ENCODE measurements around the gene ZSWIM1. TPM values are rescaled to one million over a fixed set of nuclear protein-coding genes. Genes with fewer than 3 reads are reported as not detected.
A peak's percentile ranks its signal among the peaks of the same experiment; 100 is the strongest.

ZSWIM1 gene
- total RNA-seq, 1 experiment from 2014 or later, result 13.7 TPM

GRCh38 chr20:45874576-45874975 lies 6.5 kb upstream of the ZSWIM1 start:
- in situ Hi-C loops (cut with HindIII; ENCODE audit: low pct_unique_long_range_greater_than_20kb, low sequenced_read_pairs), result no loop called here
- peak; percentile 74 for DNase-seq (ENCODE audit: low read depth, low spot score)

DNA sequence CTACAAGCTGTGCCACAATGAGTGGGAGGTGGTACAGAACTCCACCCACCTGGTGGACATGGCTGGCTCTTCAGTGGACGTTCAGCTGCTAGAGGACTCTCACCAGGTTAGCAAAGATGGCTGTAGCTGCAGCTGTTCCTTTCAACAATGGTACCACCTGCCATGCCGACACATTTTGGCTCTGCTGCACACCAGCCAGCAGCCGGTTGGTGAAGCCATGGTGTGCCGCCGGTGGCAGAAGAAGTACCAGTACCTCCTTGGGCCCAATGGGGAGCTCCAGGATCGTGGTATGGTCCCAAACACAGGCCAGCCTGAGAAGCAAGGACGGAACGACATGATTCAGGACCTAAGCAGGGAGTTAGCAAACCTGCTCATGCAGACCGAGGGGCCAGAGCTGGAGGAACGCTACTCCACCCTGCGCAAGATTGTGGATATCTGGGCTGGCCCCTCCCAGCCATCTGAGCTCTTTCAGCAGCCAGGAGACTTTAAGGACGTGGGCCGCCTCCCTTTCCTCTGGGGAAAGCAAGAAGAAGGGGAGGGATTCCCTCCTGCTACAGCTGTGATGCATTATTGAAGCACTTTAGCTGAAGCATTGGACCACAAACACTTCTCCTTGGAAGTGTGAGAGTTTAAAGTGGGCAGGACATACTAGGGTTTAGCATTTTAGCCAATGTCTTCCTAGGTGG lies 2.8 kb upstream of the ZSWIM1 start:
- in situ Hi-C loops (cut with HindIII; ENCODE audit: low pct_unique_long_range_greater_than_20kb, low sequenced_read_pairs), result no loop called here
- DNase-seq (ENCODE audit: low read depth, low spot score), result no peak

DNA sequence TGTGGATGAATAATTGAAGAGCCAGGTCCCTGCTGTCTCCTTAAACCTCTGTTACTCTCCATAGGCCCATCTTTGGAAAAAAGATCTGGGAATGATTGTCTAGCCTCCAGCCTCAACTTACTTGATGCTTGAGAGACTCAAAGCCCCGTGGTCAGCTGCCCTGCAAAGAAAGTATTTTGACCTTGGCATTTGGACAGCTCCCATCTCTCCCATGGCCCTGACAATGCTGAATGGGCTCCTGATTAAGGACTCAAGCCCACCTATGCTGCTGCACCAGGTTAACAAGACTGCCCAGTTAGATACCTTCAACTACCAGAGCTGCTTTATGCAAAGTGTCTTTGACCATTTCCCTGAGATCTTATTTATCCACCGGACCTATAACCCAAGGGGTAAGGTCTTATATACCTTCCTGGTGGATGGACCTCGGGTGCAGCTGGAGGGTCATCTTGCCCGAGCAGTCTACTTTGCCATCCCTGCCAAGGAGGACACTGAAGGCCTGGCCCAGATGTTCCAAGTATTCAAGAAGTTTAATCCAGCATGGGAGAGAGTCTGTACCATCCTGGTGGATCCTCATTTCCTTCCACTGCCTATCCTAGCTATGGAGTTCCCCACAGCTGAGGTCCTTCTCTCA lies 1.6 kb downstream of the ZSWIM1 start:
- in situ Hi-C loops (cut with HindIII; ENCODE audit: low pct_unique_long_range_greater_than_20kb, low sequenced_read_pairs), result no loop called here

DNA sequence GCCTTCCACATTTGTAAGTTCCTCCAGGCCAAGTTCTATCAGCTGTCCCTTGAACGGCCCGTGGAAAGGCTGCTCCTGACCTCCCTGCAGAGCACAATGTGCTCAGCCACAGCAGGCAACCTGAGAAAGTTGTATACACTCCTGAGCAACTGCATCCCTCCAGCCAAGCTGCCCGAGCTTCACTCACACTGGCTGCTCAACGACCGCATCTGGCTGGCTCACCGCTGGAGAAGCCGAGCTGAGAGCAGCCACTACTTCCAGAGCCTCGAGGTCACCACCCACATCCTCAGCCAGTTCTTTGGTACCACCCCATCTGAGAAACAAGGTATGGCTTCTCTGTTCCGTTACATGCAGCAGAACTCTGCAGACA lies 2.1 kb downstream of the ZSWIM1 start:
- no peak for DNase-seq (ENCODE audit: low read depth, low spot score)
- in situ Hi-C loops (cut with HindIII; ENCODE audit: low pct_unique_long_range_greater_than_20kb, low sequenced_read_pairs), result no loop called here

More for the DNA sequence above, 1.6 kb downstream of the ZSWIM1 start:
- DNase-seq (ENCODE audit: low read depth, low spot score), result no peak

DNA sequence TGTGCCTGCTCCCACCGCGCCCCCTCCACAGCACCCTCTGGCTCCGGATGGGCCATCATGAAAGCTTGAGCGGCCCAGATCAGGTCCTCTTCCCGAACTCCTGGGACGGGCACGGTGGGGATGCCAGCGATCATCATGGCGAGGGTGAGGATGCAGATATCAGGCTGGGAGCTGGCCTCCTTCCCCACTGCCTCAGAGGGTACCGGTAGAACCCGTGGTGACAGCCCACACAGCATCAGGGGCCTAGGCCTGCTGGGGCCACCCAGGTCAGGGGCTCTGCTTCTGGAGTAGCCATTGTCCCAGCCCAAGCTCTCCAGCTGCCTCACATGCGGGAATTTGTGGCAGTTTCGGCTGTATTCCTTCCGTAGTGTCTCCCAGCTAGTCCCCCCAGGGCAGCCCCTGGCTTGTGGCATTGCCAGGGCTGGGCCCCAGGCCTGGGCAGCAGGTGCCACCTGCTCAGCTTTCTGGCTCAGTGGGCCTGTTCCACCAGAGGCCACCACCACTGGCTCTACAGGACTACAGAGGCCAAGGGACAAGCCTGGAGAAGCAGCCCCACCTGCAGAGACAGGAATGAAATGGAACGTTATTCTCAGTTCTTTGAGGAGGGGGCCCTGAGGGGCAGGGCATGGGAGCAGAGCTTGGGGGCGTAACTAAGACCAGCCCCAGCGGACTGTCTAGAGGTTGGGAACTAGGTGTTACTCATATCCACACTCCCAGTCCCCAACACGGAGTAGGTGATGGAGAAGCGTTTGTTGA lies 5.7 kb downstream of the ZSWIM1 start:
- in situ Hi-C loops (cut with HindIII; ENCODE audit: low pct_unique_long_range_greater_than_20kb, low sequenced_read_pairs), result no loop called here
- DNase-seq (ENCODE audit: low read depth, low spot score), result no peak

DNA sequence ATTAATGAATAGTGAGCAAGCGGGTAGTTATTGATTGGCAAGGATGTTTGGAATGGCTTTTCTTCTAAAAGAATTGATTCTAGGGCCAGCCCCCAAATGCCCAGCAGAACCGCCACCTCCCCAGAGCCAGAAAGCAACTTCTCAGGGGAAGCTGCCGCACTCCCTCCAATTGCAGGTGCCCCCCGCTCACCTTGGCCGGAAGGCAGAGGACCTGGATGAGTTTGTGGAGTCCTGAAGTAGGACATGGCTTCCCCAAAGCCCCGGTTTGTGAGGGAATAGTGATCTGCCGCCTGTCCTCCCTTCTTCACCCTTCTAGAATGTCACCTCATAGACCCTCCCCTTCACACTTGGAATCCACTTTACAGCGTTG lies 6.3 kb downstream of the ZSWIM1 start, which contains the start of gene SPATA25:
SPATA25 (minus strand) TSS at position 277 of the 370 bp plus-strand sequence; CDS start at position 245, 32 bp downstream.
- in situ Hi-C loops (cut with HindIII; ENCODE audit: low pct_unique_long_range_greater_than_20kb, low sequenced_read_pairs), result no loop called here
- DNase-seq (ENCODE audit: low read depth, low spot score), result no peak

DNA sequence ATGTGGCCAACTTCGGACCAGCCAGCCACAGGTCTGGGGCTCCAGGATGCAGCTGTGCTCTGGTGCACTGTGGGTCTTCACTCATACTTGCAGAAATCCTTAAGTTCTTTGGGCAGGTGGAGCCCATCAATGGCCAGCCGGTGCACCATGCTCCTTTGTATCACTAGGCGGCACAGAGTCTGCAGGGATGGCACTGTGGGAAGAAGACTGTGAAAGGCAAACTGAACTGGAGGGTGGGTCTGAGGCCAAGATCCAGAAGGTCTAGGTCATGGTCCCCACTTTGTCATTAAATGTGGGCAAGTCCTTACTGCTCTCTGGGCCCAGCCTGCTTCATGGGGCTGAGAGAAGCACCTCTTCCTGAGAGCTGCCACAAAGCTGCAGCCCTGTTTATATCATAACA lies 7.7 kb downstream of the ZSWIM1 start:
- no peak for DNase-seq (ENCODE audit: low read depth, low spot score)
- in situ Hi-C loops (cut with HindIII; ENCODE audit: low pct_unique_long_range_greater_than_20kb, low sequenced_read_pairs), result no loop called here

- DNase-seq (ENCODE audit: low read depth, low spot score), result peak; percentile 83
- in situ Hi-C loops (cut with HindIII; ENCODE audit: low pct_unique_long_range_greater_than_20kb, low sequenced_read_pairs), result no loop called here
These were observed 9.3 kb downstream of the ZSWIM1 start for GRCh38 chr20:45890077-45890984.

DNA sequence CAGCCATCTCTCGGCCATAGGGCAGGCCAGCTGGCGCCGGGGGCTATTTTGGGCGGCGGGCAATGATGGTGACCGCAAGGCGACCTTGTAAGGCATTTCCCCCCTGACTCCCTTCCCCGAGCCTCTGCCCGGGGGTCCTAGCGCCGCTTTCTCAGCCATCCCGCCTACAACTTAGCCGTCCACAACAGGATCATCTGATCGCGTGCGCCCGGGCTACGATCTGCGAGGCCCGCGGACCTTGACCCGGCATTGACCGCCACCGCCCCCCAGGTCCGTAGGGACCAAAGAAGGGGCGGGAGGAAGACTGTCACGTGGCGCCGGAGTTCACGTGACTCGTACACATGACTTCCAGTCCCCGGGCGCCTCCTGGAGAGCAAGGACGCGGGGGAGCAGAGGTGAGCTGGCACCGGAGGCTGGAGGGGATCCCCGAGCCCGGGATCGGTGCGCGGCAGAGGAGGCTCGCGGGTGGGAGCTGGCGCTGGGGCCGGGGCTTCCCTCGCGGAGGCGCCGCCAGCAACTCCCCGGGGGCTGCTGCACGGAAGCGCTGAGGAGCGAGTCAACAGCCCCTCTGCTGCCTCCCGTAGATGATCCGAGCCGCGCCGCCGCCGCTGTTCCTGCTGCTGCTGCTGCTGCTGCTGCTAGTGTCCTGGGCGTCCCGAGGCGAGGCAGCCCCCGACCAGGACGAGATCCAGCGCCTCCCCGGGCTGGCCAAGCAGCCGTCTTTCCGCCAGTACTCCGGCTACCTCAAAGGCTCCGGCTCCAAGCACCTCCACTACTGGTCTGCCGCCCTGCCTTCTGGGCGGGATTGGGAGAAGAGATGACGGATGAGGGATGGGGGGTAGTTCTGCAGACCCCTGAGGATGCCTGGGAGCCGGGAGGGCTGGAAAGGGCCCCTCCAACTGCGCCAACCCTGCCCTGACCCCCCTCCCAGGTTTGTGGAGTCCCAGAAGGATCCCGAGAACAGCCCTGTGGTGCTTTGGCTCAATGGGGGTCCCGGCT lies 10.3 kb downstream of the ZSWIM1 start, which contains the start of the genes CTSA and NEURL2:
CTSA (plus strand) TSS at position 351 of the 999 bp plus-strand sequence; CDS start at position 585, 234 bp downstream.
NEURL2 (minus strand) TSS at position 224 of the 999 bp plus-strand sequence; CDS start at position 7, 217 bp downstream.
- in situ Hi-C loops (cut with HindIII; ENCODE audit: low pct_unique_long_range_greater_than_20kb, low sequenced_read_pairs), result no loop called here
- peak; percentile 88 for DNase-seq (ENCODE audit: low read depth, low spot score)

GRCh38 chr20:45892049-45892825 lies 11.2 kb downstream of the ZSWIM1 start:
- peak; percentile 60 for DNase-seq (ENCODE audit: low read depth, low spot score)
- in situ Hi-C loops (cut with HindIII; ENCODE audit: low pct_unique_long_range_greater_than_20kb, low sequenced_read_pairs), result no loop called here

DNA sequence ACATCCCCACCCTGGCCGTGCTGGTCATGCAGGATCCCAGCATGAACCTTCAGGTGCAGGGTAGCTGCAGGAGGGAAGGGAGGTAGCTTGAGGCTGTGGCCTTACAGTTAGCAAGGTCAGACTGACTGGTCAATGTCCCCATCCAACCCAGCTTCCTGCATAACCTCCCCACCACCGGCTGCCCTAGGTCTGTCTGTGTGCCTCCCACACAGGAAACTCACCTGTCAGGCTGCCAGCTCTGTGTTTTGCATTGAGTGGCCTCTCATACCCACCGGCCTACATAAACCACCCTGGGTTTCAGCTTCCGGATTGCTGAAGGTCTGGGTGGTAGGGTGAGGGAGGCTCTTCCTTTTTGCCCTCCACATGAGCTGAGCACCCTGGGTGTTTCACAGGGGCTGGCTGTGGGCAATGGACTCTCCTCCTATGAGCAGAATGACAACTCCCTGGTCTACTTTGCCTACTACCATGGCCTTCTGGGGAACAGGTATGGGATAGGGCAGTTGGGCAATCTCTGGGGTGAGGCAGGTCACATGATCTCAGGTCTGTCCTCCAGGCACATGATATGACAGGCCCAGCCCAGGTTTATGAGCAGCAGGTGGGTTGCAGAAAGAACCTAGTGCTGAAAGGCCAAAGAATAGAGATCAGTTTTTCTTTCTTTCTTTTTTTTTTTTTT lies 11.9 kb downstream of the ZSWIM1 start:
- in situ Hi-C loops (cut with HindIII; ENCODE audit: low pct_unique_long_range_greater_than_20kb, low sequenced_read_pairs), result no loop called here
- DNase-seq (ENCODE audit: low read depth, low spot score), result no peak

DNA sequence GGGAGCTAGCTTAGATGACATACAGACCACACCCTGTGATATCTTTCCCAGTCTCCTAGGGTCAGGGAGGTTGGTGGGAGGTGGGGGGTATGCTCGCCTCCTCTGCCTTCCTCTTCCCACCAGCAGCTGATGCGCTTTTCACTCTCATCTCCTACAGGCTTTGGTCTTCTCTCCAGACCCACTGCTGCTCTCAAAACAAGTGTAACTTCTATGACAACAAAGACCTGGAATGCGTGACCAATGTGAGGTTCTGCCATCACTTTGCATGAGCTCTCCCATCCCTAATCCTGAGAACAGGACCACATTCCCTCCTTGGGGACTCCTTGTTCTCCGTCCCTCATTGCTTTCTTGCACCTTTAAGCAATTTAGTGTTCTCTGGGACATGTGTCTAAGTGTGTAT lies 12.8 kb downstream of the ZSWIM1 start:
- in situ Hi-C loops (cut with HindIII; ENCODE audit: low pct_unique_long_range_greater_than_20kb, low sequenced_read_pairs), result no loop called here

GRCh38 chr20:45894797-45895196 lies 13.8 kb downstream of the ZSWIM1 start:
- in situ Hi-C loops (cut with HindIII; ENCODE audit: low pct_unique_long_range_greater_than_20kb, low sequenced_read_pairs), result no loop called here

More for the DNA sequence above, 12.8 kb downstream of the ZSWIM1 start:
- DNase-seq (ENCODE audit: low read depth, low spot score), result no peak

GRCh38 chr20:45896641-45897161 lies 15.7 kb downstream of the ZSWIM1 start:
- DNase-seq (ENCODE audit: low read depth, low spot score), result no peak
- in situ Hi-C loops (cut with HindIII; ENCODE audit: low pct_unique_long_range_greater_than_20kb, low sequenced_read_pairs), result no loop called here

More at GRCh38 chr20:45894797-45895196, 13.8 kb downstream of the ZSWIM1 start:
- DNase-seq (ENCODE audit: low read depth, low spot score), result no peak

- no peak for DNase-seq (ENCODE audit: low read depth, low spot score)
- in situ Hi-C loops (cut with HindIII; ENCODE audit: low pct_unique_long_range_greater_than_20kb, low sequenced_read_pairs), result no loop called here
These were observed 16.3 kb downstream of the ZSWIM1 start for GRCh38 chr20:45897289-45897688.

Measured in SK-MEL-5 (cell line).